HFF-Myc (cell line): Measurements from ENCODE around the gene AKR1B15.
"Not testable (repeated sequence)": the region's sequence is repeated elsewhere in the genome, so short reads cannot be mapped to it uniquely, and the experiment has no call there.

Source experiments
- DNase-seq: peaks from one replicate; pipeline ENCODE4 v3.0.0-alpha.2; 2011; ENCODE audit warnings: low read depth; ENCODE audit errors: extremely low read depth
- H3K4me3 ChIP-seq: replicated peaks from 2 replicates; pipeline ENCODE4 v1.5.1; 2011; ENCODE audit warnings: low read depth, mild to moderate bottlenecking, control low read depth, low read length
- CTCF ChIP-seq: IDR thresholded peaks from 2 replicates; pipeline ENCODE4 v1.5.1; 2012; ENCODE audit warnings: mild to moderate bottlenecking, low read depth, low read length, control low read depth; ENCODE audit errors: missing control alignments

The AKR1B15 gene

GRCh38 chr7:134565643-134566136, 16.8 kb downstream of the AKR1B15 start:
- DNase-seq = no peak
- TF ChIP-seq CTCF = no peak
- H3K4me3 ChIP-seq = no peak overlapping the region

- H3K4me3 ChIP-seq = no peak overlapping the region
- no peak for DNase-seq
- no peak for TF ChIP-seq CTCF
Measured at GRCh38 chr7:134567368-134567767, 18.5 kb downstream of the AKR1B15 start.

GRCh38 chr7:134569962-134570361, 21.1 kb downstream of the AKR1B15 start:
- not testable (repeated sequence) for H3K4me3 ChIP-seq, DNase-seq

- no peak for TF ChIP-seq CTCF
- no peak for DNase-seq
- no peak overlapping the region for H3K4me3 ChIP-seq
Measured at GRCh38 chr7:134571101-134571500, 22.2 kb downstream of the AKR1B15 start.

GRCh38 chr7:134571746-134572461, 23.0 kb downstream of the AKR1B15 start:
- H3K4me3 ChIP-seq = no peak overlapping the region
- TF ChIP-seq CTCF = no peak

GRCh38 chr7:134574322-134574721, 25.4 kb downstream of the AKR1B15 start:
- H3K4me3 ChIP-seq = no peak overlapping the region
- TF ChIP-seq CTCF = no peak
- no peak for DNase-seq

More at GRCh38 chr7:134571746-134572461, 23.0 kb downstream of the AKR1B15 start:
- no peak for DNase-seq

- no peak for DNase-seq
- H3K4me3 ChIP-seq = no peak overlapping the region
- TF ChIP-seq CTCF = no peak
Measured at GRCh38 chr7:134584290-134584689, 35.4 kb downstream of the AKR1B15 start.
